Head of caudate nucleus (tissue), 42 donors: ENCODE results near the gene CTTN.
"Not testable (repeated sequence)": the region's sequence is repeated elsewhere in the genome, so short reads cannot be mapped to it uniquely, and the experiment has no call there.

Source experiments
- DNase-seq, 42 donors: peaks; one replicate each; pipeline versions ENCODE4 v3.0.0 to v3.0.0-alpha.2; 2020 to 2021; ENCODE audit warnings: mixed read lengths in 7 of 42
- intact Hi-C: fragments of 100-400 bp; cut with DNase I; formaldehyde crosslinking; loops from one replicate; pipeline ENCODE4 v1.15.0; 2022

Gene CTTN

DNA sequence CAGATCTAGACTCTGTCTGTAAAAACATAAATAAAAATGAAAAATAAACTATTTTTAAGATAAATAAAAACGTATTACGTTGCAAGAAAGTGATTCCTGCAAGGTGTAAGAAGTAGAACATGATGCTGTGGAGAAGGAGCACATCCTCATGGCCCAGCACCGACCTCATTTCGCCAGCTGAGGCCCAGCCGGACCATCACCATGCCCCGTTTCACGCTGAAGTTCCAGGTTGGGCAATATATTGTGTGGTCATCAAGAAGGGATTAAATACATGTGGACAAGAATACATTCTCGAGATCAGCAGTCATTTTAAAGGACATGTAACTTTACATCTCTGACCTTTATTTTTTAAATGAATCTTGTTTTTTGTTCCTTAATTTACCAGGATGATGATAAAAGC lies 20.7 kb upstream of the CTTN start:
- no peak for DNase-seq
- intact Hi-C loops = no loop called here

DNA sequence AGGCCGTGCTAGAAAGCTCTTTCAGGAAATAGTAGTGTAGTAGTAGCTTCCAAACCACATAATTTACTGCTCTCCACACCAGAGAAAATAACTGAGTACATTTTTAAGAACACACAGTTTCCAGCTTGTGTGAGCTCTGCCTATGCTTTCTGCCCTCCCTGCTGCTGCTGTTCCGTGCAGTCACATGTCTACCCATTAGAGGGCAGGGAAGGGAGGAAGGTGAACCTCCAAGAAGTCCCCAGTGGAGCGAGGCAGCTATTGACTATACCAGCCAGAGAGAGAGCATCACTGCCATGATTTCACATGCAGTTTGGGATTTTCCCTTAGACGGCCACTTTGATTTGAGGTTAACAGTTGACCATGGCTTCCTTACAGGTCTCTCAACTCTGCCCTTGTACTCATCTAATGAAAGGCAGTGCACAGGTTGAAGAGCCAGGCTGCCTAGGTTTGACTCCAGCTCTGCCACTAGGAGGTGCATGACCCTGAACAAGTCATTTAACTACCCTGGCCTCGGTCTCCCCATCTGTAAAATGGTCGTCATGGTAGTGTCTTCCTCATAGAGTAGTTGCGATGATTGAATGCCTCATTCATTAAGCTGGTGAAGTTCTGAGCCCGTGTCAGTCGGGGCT lies 19.7 kb upstream of the CTTN start:
- intact Hi-C loops = no loop called here
- no peak for DNase-seq

DNA sequence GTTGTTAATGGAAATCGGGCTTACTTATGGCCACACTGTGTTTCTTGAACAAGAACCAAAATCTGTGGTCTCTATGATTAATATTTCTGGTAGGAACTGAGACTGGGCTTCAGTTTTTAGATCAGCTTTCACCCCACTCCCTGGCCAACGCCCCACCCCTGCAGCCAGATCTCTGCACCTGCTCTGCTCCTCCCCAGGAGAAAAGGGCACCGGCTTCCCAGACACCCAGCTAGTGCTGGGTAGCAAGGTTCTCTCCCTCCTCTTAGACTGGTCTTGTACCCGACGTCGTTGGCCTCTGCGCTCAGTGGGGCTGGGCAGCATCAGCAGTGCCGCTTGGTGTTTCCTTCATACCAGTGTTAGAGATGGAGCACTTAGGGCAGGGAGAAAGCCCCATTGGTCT lies 17.0 kb upstream of the CTTN start:
- DNase-seq = no peak
- intact Hi-C loops = no loop called here

DNA sequence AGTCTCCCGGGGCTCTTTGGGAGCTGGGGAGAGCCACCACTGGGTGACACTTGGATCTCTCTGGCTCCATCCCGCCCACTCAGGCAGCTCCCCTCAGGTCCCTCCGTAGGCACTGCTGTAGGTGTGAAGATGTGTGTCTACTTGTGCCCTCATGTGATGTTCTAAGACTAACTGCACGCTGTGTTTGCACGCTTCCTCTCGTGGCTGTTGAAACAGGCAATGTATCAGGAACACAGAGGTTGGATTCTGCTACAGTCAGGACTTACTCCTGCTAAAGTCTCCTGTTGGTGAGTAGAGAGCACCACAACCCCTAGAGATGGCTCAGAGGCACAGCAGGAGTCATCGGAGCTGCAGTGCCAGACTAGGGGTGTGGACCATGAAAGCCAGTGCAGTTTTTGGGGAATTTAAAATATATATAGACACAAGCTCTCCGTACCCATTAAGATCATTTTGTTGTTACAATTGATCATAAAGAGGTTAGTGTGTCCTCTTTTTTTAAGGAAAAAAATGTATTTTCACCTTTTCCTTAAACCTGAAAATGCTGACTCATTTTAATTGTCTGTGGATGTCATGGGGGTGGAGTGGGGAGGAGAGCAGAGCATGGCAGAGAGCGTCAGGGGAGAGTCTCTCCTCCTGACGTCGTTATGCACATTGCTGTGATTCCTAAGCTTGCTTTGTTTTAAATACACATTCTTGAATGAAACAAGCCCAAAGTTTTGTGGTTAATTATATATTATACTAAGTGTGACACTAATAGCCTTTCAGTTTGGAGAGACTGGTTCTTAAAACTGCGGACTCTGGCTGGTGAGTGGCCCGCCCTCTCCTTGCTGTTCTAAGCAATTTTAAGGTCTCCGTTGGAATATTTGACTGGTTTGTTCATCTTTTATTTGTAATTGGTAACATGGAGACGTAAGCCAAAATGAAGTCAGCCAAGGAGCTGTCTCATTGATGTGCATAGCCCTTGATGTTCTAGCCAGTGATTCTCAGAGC lies 16.2 kb upstream of the CTTN start:
- intact Hi-C loops = no loop called here
- DNase-seq = peak in 10 of 42 donors; percentile 14 to 71 (median 46)

DNA sequence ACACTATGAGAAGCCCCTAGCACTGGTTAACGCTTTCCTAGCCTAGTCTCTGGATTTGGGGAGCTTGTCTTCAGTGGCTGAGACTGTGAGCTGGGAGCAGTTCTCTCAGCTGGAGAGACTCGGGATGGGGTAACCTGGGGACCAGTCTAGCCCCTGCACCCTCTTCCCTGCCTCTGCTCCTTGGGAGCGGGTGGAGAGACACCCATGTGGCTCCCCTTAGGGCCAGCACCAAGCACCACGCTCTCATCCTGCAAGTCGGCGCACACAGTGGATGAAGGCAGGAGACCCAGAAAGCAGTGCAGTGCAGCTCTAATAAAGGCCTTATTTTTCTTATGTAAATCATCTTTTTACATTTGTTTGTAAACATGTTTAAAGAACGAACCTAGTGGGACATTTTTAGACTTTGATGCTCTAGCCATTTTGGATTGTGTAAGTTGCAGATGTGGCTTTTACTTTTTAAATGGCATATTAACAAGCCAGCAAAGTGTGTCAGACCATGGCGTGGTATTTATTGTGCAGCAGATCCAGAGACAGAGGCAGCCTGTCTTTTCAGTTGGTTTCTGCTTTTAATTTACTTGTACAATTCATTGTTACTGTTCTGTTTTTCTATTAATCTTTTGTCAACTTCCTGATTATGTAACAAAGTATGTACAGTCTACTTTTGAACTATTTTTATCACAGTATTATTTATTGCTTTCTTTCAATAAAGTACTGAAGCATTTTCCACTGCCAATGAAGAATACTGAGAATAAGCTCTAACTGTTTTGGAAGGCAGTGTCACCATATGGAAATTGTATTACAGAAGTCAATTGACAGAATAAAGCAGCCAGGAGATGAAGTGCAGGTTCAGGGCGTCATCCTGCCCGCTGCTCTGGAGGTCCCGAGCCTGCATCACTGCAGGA lies 14.4 kb upstream of the CTTN start:
- peak in 2 of 42 donors; percentile 25 to 37 for DNase-seq
- intact Hi-C loops = no loop called here

DNA sequence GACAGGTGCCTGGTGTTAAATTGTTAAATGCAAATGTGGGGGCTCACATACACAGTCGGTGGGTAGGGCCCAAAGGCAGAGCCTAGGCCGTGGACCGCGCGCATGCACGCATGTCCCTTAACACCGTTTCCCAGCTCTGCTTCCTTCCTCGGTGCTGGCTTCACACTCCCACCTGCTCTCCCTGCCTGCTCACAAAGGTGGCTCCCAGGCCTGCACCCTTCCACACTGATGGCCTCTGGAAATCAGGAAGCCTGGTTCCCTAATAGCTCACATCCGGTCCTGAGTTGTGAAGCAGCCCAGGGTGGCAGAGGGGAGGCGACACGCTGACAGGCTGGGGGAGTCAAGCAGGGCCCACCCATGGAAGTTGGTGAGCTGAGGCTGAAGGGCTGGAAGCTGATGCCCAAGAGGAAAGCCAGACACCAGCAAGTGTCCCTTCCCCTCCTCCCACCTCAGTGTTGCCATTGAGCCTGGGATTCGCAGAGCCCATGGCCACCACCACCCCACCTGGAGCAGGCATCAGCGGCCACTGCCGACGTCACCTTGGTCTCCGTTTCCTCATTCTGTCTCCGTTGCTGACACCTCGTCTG lies 13.7 kb upstream of the CTTN start:
- intact Hi-C loops = no loop called here
- DNase-seq = peak in 1 of 42 donors; percentile 5

DNA sequence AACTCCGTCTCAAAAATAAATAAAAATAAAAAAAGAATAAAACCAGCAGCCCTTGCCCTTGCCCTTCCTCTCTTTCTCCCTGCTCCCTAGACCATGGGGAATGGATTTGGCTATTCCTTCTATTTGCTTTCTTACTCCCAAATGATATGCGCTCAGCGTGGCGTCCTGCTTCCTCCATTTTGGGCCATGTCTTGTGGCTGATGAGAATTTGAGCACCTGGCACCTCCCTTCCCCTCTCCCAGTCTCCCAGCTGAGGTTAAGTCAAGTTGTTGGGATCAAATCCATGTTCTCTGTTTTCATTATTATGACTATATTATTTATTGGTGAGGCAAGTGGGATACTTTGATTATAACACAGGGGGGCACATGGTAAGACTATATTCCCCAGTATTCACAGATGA lies 10.8 kb upstream of the CTTN start:
- DNase-seq = no peak
- intact Hi-C loops = no loop called here

DNA sequence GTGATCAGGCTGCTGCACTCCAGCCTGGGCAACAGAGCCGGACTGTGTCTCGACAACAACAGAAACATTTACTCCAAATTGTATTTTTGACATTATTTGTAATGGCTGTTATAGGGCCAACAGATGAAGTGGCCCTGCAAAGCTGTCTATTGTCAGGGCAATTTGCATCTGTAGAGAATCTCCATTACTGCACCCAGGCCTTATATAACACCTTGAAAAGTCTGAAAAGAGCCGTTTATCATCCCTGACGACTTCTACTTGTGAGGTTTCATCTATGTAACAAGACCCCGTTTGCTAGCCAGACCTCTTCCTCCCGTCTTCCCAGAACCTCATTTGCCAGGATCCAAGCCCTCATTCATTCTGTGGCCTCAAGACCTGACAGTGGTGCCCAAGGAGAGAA lies 9.1 kb upstream of the CTTN start:
- intact Hi-C loops = no loop called here
- no peak for DNase-seq

DNA sequence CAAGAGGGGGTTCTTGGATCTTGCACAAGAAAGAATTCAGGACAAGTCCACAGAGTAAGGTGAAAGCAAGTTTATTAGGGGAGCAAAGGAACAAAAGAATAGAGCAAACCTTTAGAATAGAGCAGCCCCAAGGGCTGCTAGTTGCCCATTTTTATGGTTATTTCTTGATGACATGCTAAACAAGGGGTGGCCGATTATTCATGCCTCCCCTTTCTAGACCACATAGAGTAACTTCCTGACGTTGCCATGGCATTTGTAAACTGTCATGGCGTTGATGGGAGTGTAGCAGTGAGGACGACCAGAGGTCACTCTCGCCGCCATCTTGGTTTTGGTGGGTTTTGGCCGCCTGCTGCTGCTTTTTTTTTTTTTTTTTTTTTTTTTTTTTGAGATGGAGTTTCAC lies 7.4 kb upstream of the CTTN start:
- peak in 1 of 42 donors; percentile 12 for DNase-seq
- intact Hi-C loops = not testable (repeated sequence)

DNA sequence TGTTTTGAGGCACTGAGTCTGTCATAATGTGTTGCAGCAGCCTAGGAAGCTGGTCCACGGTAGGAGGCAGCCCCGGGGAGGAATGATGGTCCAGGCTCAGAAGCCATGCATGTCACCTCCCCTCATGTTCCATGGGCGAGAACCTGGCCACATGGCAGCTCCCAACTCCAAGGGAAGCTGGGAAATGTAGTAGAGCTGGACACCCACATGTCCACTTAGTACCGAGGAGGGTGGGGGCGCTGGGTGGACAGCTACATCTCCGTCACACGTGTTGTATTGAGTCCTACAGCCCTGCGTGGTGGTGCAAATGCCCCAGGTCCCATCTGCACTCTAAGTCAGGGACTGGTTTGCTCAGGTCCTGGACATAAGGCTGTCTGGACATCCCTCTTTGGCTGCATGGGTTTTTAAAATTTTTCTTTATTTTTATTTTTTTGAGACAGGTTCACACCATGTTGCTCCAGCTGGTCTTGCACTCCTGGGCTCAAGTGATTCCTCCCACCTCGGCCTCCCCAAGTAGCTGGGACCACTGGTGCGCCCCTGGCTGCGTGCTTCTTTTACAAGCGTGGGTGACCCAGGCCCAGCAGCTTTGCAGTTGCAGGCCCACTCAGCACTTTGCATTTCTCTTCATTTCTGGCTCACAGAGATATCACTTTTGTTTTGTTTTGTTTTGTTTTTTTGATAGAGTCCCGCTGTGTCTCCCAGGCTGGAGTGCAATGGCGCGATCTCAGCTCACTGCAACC lies 3.9 kb upstream of the CTTN start:
- intact Hi-C loops = no loop called here

DNA sequence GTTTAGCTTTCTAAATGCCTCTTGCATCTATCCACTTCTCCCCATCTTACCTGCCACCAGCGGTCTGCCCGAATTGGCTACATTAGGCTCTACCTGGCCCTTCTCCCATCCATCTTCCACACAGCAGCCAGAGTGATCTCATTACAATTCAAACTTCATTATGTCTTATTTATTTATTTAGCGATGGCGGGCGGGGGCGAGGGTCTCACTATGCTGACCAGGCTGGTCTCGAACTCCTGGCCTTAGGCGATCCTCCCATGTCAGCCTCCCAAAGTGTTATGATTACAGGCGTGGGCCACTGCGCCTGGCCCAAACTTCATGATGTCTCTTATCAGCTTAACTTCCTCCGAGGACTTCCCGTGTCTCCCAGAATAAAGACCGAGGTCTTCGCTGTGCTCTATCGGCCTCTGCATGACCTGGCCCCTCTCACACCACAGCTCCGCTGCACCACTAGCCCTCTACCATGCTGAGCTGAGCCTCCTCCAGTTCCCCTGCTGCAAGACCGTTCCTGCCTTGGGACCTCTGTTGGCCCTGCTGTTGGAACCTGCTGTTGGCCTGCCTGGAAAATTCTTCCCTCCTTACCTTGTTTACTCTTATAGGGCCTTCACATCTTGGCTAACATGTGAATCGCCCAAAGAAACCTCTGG lies 870 bp upstream of the CTTN start:
- intact Hi-C loops = no loop called here
- DNase-seq = peak in 3 of 42 donors; percentile 24 to 36 (median 28)

More for the DNA sequence above, 3.9 kb upstream of the CTTN start:
- peak in 2 of 42 donors; percentile 4 to 28 for DNase-seq

DNA sequence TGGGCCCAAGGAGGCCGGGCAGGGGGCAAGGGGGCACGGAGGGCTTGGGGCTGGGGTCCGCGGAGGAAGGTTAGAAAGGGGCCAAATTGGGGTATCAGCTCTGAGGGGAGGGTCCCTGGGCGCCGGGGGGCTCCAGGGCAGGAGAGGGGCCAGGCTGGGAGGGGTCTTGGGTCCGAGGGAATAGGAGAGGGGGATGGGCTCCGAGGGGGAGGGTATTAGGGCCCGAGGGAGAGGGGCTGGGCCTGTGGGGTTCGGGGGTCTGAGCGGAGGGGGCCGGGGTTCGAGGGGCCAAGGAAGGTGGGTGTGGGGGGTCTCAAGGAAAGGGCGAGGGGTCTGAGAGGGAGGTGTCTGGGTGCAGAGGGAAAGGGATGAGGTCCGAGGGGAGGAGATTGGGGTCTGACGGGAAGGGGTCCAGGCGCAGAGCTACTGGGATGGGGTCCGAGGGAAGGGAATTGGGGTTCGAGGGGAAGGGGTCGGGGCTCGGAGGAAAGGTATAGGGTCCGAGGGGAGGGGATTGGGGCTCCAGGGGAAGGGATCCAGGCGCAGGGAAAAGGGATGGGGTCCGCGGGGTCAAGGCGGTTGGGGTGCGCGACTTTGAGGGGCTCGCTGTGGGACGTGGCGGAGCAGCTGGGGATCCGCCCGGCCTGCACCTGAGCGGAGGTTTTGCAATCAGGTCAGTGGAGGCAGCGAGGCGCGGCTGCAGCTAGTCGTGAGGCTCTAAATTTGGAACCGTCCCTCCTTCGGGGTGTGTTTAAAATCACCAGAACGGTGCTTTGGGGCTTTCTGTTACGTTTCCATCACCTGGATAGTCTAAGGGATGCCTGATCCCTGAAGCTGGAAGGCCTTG lies 728 bp downstream of the CTTN start:
- peak in 11 of 42 donors; percentile 12 to 68 (median 38) for DNase-seq
- intact Hi-C loops = no loop called here

DNA sequence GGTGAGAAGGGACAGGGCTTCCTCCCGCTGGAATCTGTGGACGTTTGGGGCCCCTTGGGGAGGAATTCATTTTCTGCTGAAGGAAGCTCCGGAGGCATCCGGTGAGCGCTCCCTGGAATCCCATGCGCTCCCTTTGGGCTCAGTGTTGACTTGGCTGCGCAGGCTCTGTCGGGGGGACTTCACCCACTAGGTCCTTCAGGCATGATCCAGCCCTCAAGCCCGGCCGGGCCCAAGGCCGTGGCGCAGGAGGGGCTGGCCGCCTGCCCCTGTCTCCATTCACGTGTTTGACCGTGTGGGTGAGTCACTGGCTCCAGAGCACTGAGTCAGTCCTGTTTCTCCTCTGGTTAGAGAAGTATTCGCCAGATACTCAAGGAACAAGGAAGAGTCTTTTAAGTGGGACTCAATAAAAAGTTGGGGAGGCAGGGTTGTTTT lies 1.4 kb downstream of the CTTN start:
- DNase-seq = peak in 40 of 42 donors; percentile 19 to 88 (median 56)
- intact Hi-C loops = no loop called here

DNA sequence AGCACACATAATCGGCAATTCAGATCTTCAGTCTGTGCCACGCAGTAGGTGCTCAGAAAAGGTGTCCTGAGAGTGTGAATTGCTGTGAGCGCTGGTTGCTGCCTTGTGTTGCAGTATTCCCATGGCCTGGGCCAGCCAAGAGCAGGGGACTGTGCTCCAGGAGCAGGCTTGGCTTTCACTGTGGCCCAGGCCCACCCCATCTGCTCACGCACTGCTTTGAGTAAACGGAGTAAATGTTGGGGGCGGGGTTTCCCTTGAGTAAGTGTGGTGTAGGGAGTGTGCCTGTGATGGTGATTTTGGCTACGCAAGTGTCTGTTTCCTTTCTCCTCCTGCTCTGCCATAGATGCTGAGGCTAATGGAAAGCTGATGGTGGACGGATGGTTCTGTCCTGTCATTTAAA lies 2.3 kb downstream of the CTTN start:
- intact Hi-C loops = no loop called here
- no peak for DNase-seq

DNA sequence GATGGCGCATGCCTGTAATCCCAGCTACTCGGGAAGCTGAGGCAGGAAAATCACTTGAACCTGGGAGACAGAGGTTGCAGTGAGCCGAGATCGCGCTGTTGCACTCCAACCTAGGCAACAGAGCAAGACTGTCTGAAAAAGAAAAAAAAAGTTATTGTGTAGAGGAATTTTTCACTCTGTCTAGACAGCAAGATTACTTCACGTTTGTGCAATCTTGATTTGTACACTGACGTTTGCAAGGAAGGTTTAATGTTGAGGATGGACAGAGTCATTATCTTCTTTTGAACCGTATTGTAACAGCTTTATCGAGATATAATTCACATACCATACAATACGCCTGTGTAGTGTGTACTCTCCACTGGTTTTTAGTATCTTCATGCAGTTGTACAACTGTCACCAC lies 3.7 kb downstream of the CTTN start:
- intact Hi-C loops = no loop called here
- DNase-seq = no peak

DNA sequence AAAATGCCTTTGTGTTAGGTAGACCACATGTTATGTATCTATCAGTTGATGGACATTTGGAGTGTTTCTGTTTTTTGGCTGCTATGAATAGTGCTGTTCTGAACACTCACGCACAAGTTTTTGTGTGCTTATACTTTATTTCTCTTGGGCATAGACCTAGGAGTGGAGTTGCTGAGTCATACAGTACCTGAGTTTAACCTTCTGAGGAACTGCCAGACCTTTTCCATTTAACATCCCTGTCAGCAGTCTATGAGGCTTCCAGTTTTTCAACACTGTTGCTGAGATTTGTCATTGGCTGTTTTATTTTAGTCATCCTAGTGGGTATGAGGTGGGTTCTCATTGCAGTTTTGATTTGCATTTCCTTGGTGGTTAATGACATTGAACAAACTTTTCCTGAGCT lies 4.4 kb downstream of the CTTN start:
- DNase-seq = no peak
- intact Hi-C loops = no loop called here

DNA sequence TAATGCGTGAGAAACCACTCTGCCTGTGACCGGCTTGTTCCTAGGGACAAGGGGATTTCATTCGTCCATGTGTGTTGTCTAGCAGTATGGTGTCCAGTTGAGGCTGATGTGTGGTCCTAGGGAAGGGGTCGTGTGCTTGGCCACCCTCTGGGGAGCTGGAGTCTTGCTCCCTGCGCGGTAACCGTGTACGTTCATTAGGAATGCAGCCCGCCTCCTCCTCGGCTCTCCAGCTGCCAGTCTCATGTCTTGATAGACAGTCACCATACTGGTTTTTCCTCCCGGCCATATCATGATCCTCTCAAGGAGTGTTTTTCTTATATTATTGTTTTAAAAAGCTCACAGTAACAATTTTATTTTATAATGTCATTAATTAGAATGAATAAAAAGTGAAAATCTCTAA lies 5.9 kb downstream of the CTTN start:
- intact Hi-C loops = no loop called here
- DNase-seq = no peak
